ENCODE results near the gene CEND1. TPM values are rescaled to one million over a fixed set of nuclear protein-coding genes. Genes with fewer than 3 reads are reported as not detected.

CEND1 gene
- total RNA-seq, 6 donors from 2014 or later: not detected

- Histone ChIP-seq H3K27ac (peak overlapping the region in 3 of 4 donors; percentile 90 to 96 (median 95)), H3K36me3 (peaks cover 0 to 32% (median 8%) of the 10 kb centered on the region in 4 donors), H3K9me3 (no peaks in the 10 kb centered on the region), H3K4me1 (peaks cover 21 to 35% (median 28%) of the 10 kb centered on the region in 4 donors), H3K4me3 (peak overlapping the region in 3 of 4 donors; percentile 61 to 82 (median 62)), H3K27me3 (no peaks in the 10 kb centered on the region)
- DNase-seq (peak in 1 of 2 donors; percentile 80), ATAC-seq (ENCODE audit: low FRiP score in 2 of 2) (no peak)
- 56 to 66% methylated on average over 22 to 26 of the region's 26 CpGs for WGBS, 2 donors
- TF ChIP-seq EP300 (IDR thresholded peaks at IDR 0.05): no peak
- TF ChIP-seq POLR2A (IDR thresholded peaks at IDR 0.05): no peak
- no peak for TF ChIP-seq POLR2AphosphoS5 (IDR thresholded peaks at IDR 0.05)
- no peak for TF ChIP-seq CTCF (IDR thresholded peaks at IDR 0.05)
Measured at GRCh38 chr11:803770-804598, 14.1 kb upstream of the CEND1 start.

- H3K9me3 ChIP-seq: no peaks in the 10 kb centered on the region
- peaks cover 19 to 33% (median 25%) of the 10 kb centered on the region in 4 donors for H3K4me1 ChIP-seq
- no peak overlapping the region for H3K4me3 ChIP-seq
- TF ChIP-seq EP300 (IDR thresholded peaks at IDR 0.05) (no peak), CTCF (IDR thresholded peaks at IDR 0.05) (no peak), POLR2A (IDR thresholded peaks at IDR 0.05) (no peak)
- WGBS, 2 donors: 60 to 83% methylated on average over 1 to 7 of the region's 8 CpGs
- H3K27ac ChIP-seq: no peak overlapping the region
- no peak for DNase-seq
- no peaks in the 10 kb centered on the region for H3K27me3 ChIP-seq
- H3K36me3 ChIP-seq: peaks cover 0 to 34% (median 8%) of the 10 kb centered on the region in 4 donors
- ATAC-seq (ENCODE audit: low FRiP score in 2 of 2): no peak
Measured at GRCh38 chr11:803467-803742, 13.5 kb upstream of the CEND1 start.

GRCh38 chr11:802693-803466, 13.0 kb upstream of the CEND1 start:
- Histone ChIP-seq H3K4me1 (peaks cover 19 to 32% (median 22%) of the 10 kb centered on the region in 4 donors), H3K36me3 (peaks cover 0 to 34% (median 8%) of the 10 kb centered on the region in 4 donors), H3K9me3 (no peaks in the 10 kb centered on the region), H3K4me3 (no peak overlapping the region), H3K27ac (no peak overlapping the region), H3K27me3 (no peaks in the 10 kb centered on the region)
- WGBS, 2 donors: 84 to 95% methylated on average over 8 to 27 of the region's 28 CpGs
- ATAC-seq (ENCODE audit: low FRiP score in 2 of 2): no peak
- DNase-seq: peak in 1 of 2 donors; percentile 79
- TF ChIP-seq CTCF (IDR thresholded peaks at IDR 0.05) (no peak), POLR2A (IDR thresholded peaks at IDR 0.05) (no peak), EP300 (IDR thresholded peaks at IDR 0.05) (no peak), POLR2AphosphoS5 (IDR thresholded peaks at IDR 0.05) (no peak)

- 94 to 98% methylated on average over 13 to 18 of the region's 21 CpGs for WGBS, 2 donors
- ATAC-seq (ENCODE audit: low FRiP score in 2 of 2): no peak
- Histone ChIP-seq H3K4me3 (no peak overlapping the region), H3K4me1 (peaks cover 19 to 40% (median 23%) of the 10 kb centered on the region in 4 donors), H3K36me3 (peaks cover 0 to 34% (median 8%) of the 10 kb centered on the region in 4 donors), H3K9me3 (no peaks in the 10 kb centered on the region), H3K27ac (no peak overlapping the region), H3K27me3 (no peaks in the 10 kb centered on the region)
- TF ChIP-seq EP300 (IDR thresholded peaks at IDR 0.05) (no peak), CTCF (IDR thresholded peaks at IDR 0.05) (no peak), POLR2A (IDR thresholded peaks at IDR 0.05) (no peak), POLR2AphosphoS5 (IDR thresholded peaks at IDR 0.05) (no peak)
- peak in 1 of 2 donors; percentile 84 for DNase-seq
Measured at GRCh38 chr11:802018-802617, 12.2 kb upstream of the CEND1 start.
